ENCODE results near the gene STXBP6.

Gene STXBP6

DNA sequence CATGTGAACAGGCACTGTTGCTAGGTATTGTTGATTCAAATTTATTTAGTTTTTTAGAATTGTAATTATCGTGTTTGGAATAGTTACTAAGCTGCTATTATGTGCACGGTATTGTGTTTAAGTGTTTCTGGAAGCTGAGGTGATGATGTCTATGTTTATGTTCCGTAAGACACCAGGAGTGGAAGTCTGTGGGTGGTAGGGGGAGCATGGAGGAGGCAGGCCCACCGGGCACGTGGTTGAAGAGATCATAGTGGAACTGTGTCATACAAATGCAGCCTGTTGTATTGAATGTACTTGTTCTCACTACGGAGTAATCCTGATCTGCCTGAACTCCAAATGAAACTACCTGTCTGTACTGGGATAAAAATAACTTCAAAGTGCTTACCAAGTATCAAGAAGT, 36.1 kb upstream of the STXBP6 start:
- Histone ChIP-seq H3K4me3 (replicated peaks; ENCODE audit: insufficient read depth, low read length) (no peak overlapping the region), H3K27me3 (ENCODE audit: insufficient read depth, poor library complexity, severe bottlenecking) (no peaks in the 10 kb centered on the region), H3K27ac (replicated peaks) (no peak overlapping the region)
- DNase-seq (ENCODE audit: low read depth in 1 of 2, low spot score in 1 of 2) = no peak
- TF ChIP-seq, protein P1, sequence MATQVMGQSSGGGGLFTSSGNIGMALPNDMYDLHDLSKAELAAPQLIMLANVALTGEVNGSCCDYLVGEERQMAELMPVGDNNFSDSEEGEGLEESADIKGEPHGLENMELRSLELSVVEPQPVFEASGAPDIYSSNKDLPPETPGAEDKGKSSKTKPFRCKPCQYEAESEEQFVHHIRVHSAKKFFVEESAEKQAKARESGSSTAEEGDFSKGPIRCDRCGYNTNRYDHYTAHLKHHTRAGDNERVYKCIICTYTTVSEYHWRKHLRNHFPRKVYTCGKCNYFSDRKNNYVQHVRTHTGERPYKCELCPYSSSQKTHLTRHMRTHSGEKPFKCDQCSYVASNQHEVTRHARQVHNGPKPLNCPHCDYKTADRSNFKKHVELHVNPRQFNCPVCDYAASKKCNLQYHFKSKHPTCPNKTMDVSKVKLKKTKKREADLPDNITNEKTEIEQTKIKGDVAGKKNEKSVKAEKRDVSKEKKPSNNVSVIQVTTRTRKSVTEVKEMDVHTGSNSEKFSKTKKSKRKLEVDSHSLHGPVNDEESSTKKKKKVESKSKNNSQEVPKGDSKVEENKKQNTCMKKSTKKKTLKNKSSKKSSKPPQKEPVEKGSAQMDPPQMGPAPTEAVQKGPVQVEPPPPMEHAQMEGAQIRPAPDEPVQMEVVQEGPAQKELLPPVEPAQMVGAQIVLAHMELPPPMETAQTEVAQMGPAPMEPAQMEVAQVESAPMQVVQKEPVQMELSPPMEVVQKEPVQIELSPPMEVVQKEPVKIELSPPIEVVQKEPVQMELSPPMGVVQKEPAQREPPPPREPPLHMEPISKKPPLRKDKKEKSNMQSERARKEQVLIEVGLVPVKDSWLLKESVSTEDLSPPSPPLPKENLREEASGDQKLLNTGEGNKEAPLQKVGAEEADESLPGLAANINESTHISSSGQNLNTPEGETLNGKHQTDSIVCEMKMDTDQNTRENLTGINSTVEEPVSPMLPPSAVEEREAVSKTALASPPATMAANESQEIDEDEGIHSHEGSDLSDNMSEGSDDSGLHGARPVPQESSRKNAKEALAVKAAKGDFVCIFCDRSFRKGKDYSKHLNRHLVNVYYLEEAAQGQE (IDR thresholded peaks at IDR 0.05; ENCODE audit: insufficient replicate concordance, low read depth) = no peak
- no peak for TF ChIP-seq GABPA (IDR thresholded peaks at IDR 0.05; ENCODE audit: low read depth)
- no peak for TF ChIP-seq CTCF (IDR thresholded peaks at IDR 0.05; ENCODE audit: insufficient read depth, low read length)
- no peak for TF ChIP-seq SPI1 (IDR thresholded peaks at IDR 0.05; ENCODE audit: borderline replicate concordance, low read depth)
- no peak for TF ChIP-seq POLR2AphosphoS5 (IDR thresholded peaks at IDR 0.05; ENCODE audit: low read depth)

DNA sequence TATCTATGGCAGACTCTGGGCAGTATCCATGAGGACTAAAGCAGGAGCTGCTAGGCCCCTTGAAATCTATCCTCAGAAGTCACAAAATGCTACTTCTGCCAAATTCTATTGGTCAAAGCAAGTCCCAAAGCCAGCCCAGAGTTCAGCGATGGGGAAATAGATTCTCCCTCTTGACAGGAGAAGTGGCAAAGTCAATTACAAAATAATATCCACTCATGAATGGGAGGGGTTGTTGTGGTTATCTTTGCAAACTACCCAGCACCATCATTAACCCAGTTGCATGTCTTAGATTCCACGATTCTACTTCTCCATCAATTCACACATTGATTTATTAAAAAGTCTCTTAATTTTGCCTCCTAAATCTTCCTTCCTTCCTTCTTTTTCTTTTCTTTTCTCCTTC, 30.7 kb upstream of the STXBP6 start:
- no peak for DNase-seq (ENCODE audit: low read depth in 1 of 2, low spot score in 1 of 2)
- Histone ChIP-seq H3K27ac (replicated peaks) (no peak overlapping the region), H3K27me3 (ENCODE audit: insufficient read depth, poor library complexity, severe bottlenecking) (no peaks in the 10 kb centered on the region), H3K4me3 (replicated peaks; ENCODE audit: insufficient read depth, low read length) (no peak overlapping the region)
- TF ChIP-seq GABPA (IDR thresholded peaks at IDR 0.05; ENCODE audit: low read depth) (no peak), POLR2AphosphoS5 (IDR thresholded peaks at IDR 0.05; ENCODE audit: low read depth) (no peak), SPI1 (IDR thresholded peaks at IDR 0.05; ENCODE audit: borderline replicate concordance, low read depth) (no peak), CTCF (IDR thresholded peaks at IDR 0.05; ENCODE audit: insufficient read depth, low read length) (no peak)
- TF ChIP-seq, protein P1 (IDR thresholded peaks at IDR 0.05; ENCODE audit: insufficient replicate concordance, low read depth) = no peak

DNA sequence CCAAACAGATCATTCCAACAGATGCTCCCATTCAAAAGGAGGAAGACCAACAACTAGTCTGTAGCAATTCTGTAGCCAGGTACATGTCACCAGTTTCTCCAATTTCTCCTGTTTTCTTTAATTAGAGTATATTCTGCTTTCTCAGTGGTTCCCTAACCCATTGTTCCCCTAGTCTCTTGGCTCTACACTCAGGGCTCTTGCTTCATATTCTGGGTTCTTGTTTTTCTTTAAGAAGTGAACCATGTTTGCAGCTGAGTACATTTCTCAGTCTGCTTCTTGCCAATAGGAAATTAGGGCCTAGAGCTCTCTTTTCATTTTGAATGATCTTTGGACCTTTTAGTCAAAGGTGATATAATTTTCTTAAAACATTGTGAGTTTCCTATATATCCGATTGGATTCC, 29.4 kb upstream of the STXBP6 start:
- Histone ChIP-seq H3K27me3 (ENCODE audit: insufficient read depth, poor library complexity, severe bottlenecking) (no peaks in the 10 kb centered on the region), H3K4me3 (replicated peaks; ENCODE audit: insufficient read depth, low read length) (no peak overlapping the region), H3K27ac (replicated peaks) (no peak overlapping the region)
- no peak for DNase-seq (ENCODE audit: low read depth in 1 of 2, low spot score in 1 of 2)
- no peak for TF ChIP-seq GABPA (IDR thresholded peaks at IDR 0.05; ENCODE audit: low read depth)
- TF ChIP-seq, protein P1 (IDR thresholded peaks at IDR 0.05; ENCODE audit: insufficient replicate concordance, low read depth) = no peak
- TF ChIP-seq POLR2AphosphoS5 (IDR thresholded peaks at IDR 0.05; ENCODE audit: low read depth) = no peak
- no peak for TF ChIP-seq CTCF (IDR thresholded peaks at IDR 0.05; ENCODE audit: insufficient read depth, low read length)
- no peak for TF ChIP-seq SPI1 (IDR thresholded peaks at IDR 0.05; ENCODE audit: borderline replicate concordance, low read depth)
